Calu3 (cell line): Measurements from ENCODE around the gene IRAK1BP1. TPM values are rescaled to one million over a fixed set of nuclear protein-coding genes. Genes with fewer than 3 reads are reported as not detected.

Experiments
- BruUV-seq: library from RNA; stranded (reverse); fragments of 400-500 nt; replicated peaks from 2 replicates; lab custom pipeline; 2021; lab: Mats Ljungman, UMichigan
- CTCF ChIA-PET: fragments of 300-600 bp; sonication (Branson Sonifier 250); formaldehyde crosslinking; loops from one replicate; lab custom pipeline; 2022; ENCODE audit warnings: antibody characterized with exemption; lab: Charles Lee
- DNase-seq: peaks from one replicate; pipeline ENCODE4 v3.0.0; 2022
- H3K27ac Mint-ChIP-seq: one replicate; pipeline ENCODE4 v1.8.0; 2022; ENCODE audit warnings: mixed read lengths; ENCODE audit not compliant: unreplicated experiment
- H3K27me3 Mint-ChIP-seq: one replicate; pipeline ENCODE4 v1.8.0; 2022; ENCODE audit warnings: mixed read lengths; ENCODE audit not compliant: unreplicated experiment
- H3K36me3 Mint-ChIP-seq: one replicate; pipeline ENCODE4 v1.8.0; 2022; ENCODE audit warnings: mild to moderate bottlenecking, moderate library complexity, mixed read lengths; ENCODE audit not compliant: insufficient read depth, unreplicated experiment
- H3K4me1 Mint-ChIP-seq: one replicate; pipeline ENCODE4 v1.8.0; 2022; ENCODE audit warnings: mild to moderate bottlenecking, low read depth, mixed read lengths; ENCODE audit not compliant: unreplicated experiment
- H3K4me3 Mint-ChIP-seq: one replicate; pipeline ENCODE4 v1.8.0; 2022; ENCODE audit warnings: mild to moderate bottlenecking, low read depth, moderate library complexity, mixed read lengths; ENCODE audit not compliant: unreplicated experiment
- H3K9me3 Mint-ChIP-seq: one replicate; pipeline ENCODE4 v1.8.0; 2022; ENCODE audit warnings: low read depth, mixed read lengths; ENCODE audit not compliant: unreplicated experiment
- CTCF ChIP-seq: fragments of 200-600 bp; IDR thresholded peaks from one replicate; pipeline ENCODE4 v1.8.0; 2022; ENCODE audit warnings: antibody characterized with exemption; ENCODE audit not compliant: unreplicated experiment
- intact Hi-C: fragments of 100-400 bp; cut with micrococcal nuclease; formaldehyde crosslinking; loops from one replicate; pipeline ENCODE4 v1.10.0; 2022; ENCODE audit not compliant: unreplicated experiment
- total RNA-seq: library from RNA; stranded (reverse); gene quantifications from 2 replicates; pipeline ENCODE4 v1.2.3, GENCODE V29; 2022

The IRAK1BP1 gene
- total RNA-seq, 1 experiment from 2014 or later, result 4.2 TPM

DNA sequence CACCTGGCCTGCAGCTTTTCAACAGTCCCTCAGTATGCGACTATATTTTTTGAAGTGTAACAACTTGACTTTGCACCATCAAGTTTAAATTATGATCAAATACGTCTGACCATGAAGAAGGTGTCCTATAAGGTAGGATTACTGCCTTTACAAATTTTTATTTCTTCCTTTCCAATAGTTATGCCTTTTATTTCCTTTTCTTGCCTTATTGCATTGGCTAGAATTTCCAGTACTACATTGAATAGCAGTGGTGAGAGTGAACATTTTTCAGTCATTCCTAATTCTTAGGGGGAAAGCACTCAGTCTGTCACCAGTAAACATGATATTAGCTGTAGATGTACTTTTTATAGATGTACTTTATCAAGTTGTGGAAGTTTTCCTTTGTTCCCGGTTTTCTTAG lies 81.4 kb downstream of the IRAK1BP1 start:
- Mint-ChIP-seq H3K27ac (no peak overlapping the region), H3K4me3 (no peak overlapping the region), H3K36me3 (peaks cover 51% of the 10 kb centered on the region), H3K4me1 (no peaks in the 10 kb centered on the region), H3K9me3 (no peaks in the 10 kb centered on the region), H3K27me3 (no peaks in the 10 kb centered on the region)
- intact Hi-C loops, result no loop called here
- CTCF ChIA-PET, result no interaction called here
- TF ChIP-seq CTCF, result no peak
- no TSS peak for BruUV-seq
- no peak for DNase-seq

DNA sequence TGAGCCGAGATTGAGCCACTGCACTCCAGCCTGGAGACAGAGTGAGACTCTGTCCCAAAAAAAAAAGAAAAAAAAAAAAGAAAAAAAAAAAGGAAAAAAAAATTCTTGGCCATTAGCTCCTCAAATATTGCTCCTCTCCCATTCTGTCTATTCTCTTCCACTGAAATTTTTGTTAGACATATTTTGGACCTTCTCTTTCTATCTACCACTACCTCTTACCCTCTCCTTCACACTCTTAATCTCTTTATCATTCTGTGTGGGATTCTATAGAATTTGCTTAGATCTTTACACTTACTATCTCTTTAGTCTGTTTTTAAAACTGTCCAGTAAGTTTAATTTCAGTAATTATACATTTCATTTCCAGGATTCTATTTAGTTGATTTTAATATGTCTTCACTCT lies 85.0 kb downstream of the IRAK1BP1 start:
- Mint-ChIP-seq H3K4me1 (no peaks in the 10 kb centered on the region), H3K27me3 (no peaks in the 10 kb centered on the region), H3K36me3 (peaks cover 49% of the 10 kb centered on the region), H3K4me3 (no peak overlapping the region), H3K9me3 (no peaks in the 10 kb centered on the region), H3K27ac (no peak overlapping the region)
- no TSS peak for BruUV-seq
- intact Hi-C loops, result no loop called here
- CTCF ChIA-PET, result no interaction called here
- no peak for TF ChIP-seq CTCF
- no peak for DNase-seq

Other genes starting within 250 kb of the IRAK1BP1 start
- gene PHIP, start 210.7 kb downstream of the IRAK1BP1 start, total RNA-seq, result 43.3 and 50.8 TPM in 2 replicates